ENCODE results near the gene APBA1. TPM values are rescaled to one million over a fixed set of nuclear protein-coding genes. Genes with fewer than 3 reads are reported as not detected.
A peak's percentile ranks its signal among the peaks of the same experiment; 100 is the strongest.

Gene APBA1
- total RNA-seq, 1 donor from 2014 or later, result 4.3 TPM

DNA sequence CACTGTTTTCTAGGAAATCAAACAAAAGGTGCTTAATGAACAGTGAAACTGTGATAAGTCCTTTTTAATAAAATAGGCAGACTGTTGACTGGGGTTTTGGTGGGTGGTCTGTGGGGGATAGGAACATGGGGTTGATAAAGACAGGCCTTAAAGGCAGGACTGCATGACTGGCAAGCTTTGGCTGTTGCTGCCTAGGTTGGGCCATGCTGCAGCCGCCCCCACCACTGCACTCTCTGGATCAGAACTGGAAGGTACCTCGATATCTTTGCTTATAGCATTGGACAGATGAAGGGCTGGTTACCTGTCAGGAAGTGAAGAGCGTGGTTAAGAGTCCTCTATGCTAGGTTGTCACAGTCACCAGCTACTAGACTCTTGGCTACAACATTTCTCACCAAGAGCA is 24.4 kb downstream of the APBA1 start:
- Histone ChIP-seq H3K27me3 (ENCODE audit: low read depth) (no peaks in the 10 kb centered on the region), H3K4me3 (no peak overlapping the region), H3K4me1 (no peaks in the 10 kb centered on the region), H3K9me3 (no peaks in the 10 kb centered on the region), H3K27ac (no peak overlapping the region), H3K36me3 (no peaks in the 10 kb centered on the region)
- intact Hi-C loops (cut with DNase I), result no loop called here
- TF ChIP-seq, protein P1, sequence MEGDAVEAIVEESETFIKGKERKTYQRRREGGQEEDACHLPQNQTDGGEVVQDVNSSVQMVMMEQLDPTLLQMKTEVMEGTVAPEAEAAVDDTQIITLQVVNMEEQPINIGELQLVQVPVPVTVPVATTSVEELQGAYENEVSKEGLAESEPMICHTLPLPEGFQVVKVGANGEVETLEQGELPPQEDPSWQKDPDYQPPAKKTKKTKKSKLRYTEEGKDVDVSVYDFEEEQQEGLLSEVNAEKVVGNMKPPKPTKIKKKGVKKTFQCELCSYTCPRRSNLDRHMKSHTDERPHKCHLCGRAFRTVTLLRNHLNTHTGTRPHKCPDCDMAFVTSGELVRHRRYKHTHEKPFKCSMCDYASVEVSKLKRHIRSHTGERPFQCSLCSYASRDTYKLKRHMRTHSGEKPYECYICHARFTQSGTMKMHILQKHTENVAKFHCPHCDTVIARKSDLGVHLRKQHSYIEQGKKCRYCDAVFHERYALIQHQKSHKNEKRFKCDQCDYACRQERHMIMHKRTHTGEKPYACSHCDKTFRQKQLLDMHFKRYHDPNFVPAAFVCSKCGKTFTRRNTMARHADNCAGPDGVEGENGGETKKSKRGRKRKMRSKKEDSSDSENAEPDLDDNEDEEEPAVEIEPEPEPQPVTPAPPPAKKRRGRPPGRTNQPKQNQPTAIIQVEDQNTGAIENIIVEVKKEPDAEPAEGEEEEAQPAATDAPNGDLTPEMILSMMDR (IDR thresholded peaks at IDR 0.05), result no peak
- ATAC-seq (no peak), DNase-seq (no peak)

DNA sequence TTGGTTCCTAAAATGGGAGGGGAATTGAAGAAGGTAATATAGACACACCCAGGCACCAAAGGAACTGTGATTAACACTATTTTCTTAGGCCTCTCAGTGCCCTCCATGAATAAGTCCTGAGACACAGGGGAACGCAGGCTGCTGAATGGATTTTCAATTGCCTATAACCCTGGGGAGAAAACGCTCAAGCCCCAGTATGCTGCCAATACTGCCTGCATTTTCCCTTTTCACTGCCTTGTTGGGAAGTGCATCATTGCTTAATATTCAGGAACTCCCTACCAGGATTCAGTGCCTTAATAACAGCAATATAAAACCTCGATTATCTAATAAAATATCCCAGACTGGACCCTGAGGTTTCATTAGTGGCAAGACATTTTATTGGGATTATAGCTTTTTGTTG is 25.4 kb downstream of the APBA1 start:
- TF ChIP-seq, protein P1 (IDR thresholded peaks at IDR 0.05), result no peak
- Histone ChIP-seq H3K9me3 (no peaks in the 10 kb centered on the region), H3K27ac (no peak overlapping the region), H3K4me1 (no peaks in the 10 kb centered on the region), H3K4me3 (no peak overlapping the region), H3K27me3 (ENCODE audit: low read depth) (no peaks in the 10 kb centered on the region), H3K36me3 (no peaks in the 10 kb centered on the region)
- no peak for ATAC-seq
- no peak for DNase-seq
- intact Hi-C loops (cut with DNase I), result no loop called here

DNA sequence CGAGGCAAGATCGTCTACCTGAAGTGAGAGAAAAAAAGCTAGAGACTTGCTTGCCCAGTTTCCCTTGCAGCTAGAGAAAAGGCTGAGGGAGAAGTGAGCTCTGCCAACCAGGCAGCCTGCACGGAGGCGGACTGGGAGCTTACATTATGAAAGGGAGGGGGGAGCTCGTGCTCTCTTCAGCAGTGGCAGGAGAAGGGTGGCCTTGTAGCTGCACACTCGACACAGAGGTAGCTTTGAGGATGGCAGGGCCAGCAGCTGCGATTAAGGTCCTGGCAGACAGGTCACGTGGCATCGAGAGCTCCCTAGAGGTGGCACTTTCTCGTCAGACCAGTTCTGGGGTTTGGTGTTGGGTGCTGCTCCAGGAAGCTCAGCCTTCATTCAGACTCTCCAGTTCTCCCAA is 26.7 kb downstream of the APBA1 start:
- DNase-seq (peak; percentile 85), ATAC-seq (peak; percentile 96 to 97)
- H3K36me3 ChIP-seq, result no peaks in the 10 kb centered on the region
- H3K4me1 ChIP-seq, result no peaks in the 10 kb centered on the region
- no peak overlapping the region for H3K4me3 ChIP-seq
- no peak overlapping the region for H3K27ac ChIP-seq
- TF ChIP-seq, protein P1 (IDR thresholded peaks at IDR 0.05), result no peak
- intact Hi-C loops (cut with DNase I), result no loop called here
- H3K9me3 ChIP-seq, result no peaks in the 10 kb centered on the region
- H3K27me3 ChIP-seq (ENCODE audit: low read depth), result no peaks in the 10 kb centered on the region

DNA sequence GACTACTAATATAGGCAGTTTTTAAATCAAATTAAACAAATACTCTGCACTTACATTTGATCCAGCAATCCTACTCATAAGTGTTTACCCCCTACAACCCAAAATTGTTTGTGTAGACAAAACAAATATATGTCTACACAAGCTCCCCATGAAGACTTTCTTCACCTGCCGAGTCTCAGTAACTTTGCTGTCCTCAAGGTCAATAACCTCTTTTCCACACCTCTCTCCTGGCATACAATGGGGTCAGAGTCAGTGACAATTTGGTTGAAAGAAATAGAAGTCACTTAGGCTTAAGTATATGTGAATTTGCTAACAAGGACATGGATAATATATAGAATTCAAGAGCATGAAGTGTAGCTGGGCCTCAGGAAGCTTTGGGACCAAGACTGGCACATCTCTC is 29.1 kb downstream of the APBA1 start:
- Histone ChIP-seq H3K4me3 (no peak overlapping the region), H3K36me3 (no peaks in the 10 kb centered on the region), H3K9me3 (no peaks in the 10 kb centered on the region), H3K27ac (no peak overlapping the region), H3K27me3 (ENCODE audit: low read depth) (no peaks in the 10 kb centered on the region), H3K4me1 (no peaks in the 10 kb centered on the region)
- no peak for DNase-seq
- TF ChIP-seq, protein P1 (IDR thresholded peaks at IDR 0.05), result no peak
- intact Hi-C loops (cut with DNase I), result no loop called here
- no peak for ATAC-seq

DNA sequence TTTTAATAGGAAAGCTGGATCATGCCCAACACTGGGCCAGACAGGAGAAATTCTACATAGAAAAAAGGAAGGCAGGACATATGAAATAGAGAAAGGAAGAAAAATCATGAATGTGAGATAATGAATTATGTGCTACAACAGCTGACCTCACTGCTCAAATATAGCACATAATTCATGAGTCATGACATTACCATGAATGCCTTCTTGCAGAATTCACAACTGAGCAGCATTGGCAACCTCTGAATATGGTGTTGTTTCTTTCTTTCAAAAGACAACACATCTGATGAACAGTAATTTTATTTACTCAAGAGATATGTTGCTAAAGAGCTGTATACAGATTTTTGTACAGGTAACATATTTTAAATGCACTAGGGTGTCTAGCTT is 34.4 kb downstream of the APBA1 start:
- H3K9me3 ChIP-seq, result no peaks in the 10 kb centered on the region
- H3K4me1 ChIP-seq, result no peaks in the 10 kb centered on the region
- H3K4me3 ChIP-seq, result no peak overlapping the region
- DNase-seq, result no peak
- H3K27me3 ChIP-seq (ENCODE audit: low read depth), result no peaks in the 10 kb centered on the region
- TF ChIP-seq, protein P1 (IDR thresholded peaks at IDR 0.05), result no peak
- intact Hi-C loops (cut with DNase I), result no loop called here
- H3K36me3 ChIP-seq, result no peaks in the 10 kb centered on the region
- H3K27ac ChIP-seq, result no peak overlapping the region
- ATAC-seq, result no peak
